Measurements from ENCODE around the gene GRIA1. TPM values are rescaled to one million over a fixed set of nuclear protein-coding genes. Genes with fewer than 3 reads are reported as not detected.

The GRIA1 gene
- total RNA-seq, 3 donors from 2014 or later: 0.10 to 0.54 TPM; not detected in 1

DNA sequence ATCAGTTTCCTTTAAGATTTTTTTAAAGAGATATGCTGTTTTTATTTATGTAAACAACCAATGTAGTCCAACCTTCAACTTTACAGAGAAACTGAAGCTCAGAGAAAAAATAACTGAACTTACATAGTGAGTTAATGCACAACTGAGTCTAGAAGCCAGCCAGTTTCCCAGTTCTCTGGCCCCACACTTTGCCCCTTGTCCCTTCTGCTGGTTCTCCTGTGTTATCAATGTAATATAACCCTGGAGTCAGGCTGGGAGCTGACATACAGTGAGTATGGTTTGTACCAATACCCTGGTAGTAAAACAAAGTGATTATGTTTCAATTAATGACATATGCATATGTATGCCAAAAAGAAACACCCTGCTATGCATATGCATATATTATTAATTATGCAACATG lies 32.2 kb upstream of the GRIA1 start:
- ATAC-seq (no peak), DNase-seq (no peak)
- H3K4me1 ChIP-seq (ENCODE audit: low read depth): no peaks in the 10 kb centered on the region
- intact Hi-C loops (cut with DNase I, micrococcal nuclease): no loop called here
- H3K9me3 ChIP-seq: no peaks in the 10 kb centered on the region
- no peak for TF ChIP-seq CTCF (IDR thresholded peaks at IDR 0.05)
- no peaks in the 10 kb centered on the region for H3K36me3 ChIP-seq (ENCODE audit: low read depth)
- no peak overlapping the region for H3K4me3 ChIP-seq

DNA sequence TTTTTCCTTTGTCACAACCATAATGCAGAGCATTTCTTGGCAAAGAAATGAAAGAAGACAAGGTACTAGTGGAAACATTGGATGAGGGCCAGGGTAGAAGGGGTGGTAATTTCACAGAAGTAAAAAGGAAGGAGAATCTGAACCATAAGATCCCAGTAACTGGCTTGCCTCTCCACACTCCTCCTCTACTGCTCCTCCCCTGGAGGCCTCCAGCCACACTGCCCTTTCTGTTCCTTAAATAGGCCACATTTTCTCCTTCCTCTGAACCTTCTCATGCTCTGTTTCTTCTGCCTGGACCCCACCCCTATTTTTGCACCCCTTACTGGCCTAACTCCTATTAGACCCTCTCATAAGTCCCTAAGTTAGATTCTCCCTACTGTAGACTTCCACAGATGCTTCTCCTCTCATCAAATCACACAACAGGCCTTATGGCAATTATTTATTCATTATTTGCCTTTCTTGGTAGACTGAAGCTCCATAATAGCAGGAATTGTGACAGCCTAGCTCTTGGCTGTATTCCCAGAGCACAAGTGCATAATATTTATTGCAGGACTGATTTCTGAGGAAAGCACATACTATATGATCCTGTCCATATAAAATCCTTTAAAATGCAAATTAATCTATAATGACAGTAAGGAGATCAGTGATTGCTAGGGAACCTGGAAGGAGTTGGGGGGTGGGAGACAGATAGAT lies 31.3 kb upstream of the GRIA1 start:
- no peaks in the 10 kb centered on the region for H3K4me1 ChIP-seq (ENCODE audit: low read depth)
- no peaks in the 10 kb centered on the region for H3K9me3 ChIP-seq

GRCh38 chr5:153460421-153460820 lies 30.0 kb upstream of the GRIA1 start:
- DNase-seq (no peak), ATAC-seq (no peak)
- Histone ChIP-seq H3K9me3 (no peaks in the 10 kb centered on the region), H3K36me3 (ENCODE audit: low read depth) (no peaks in the 10 kb centered on the region), H3K4me1 (ENCODE audit: low read depth) (no peaks in the 10 kb centered on the region), H3K4me3 (no peak overlapping the region)
- intact Hi-C loops (cut with DNase I, micrococcal nuclease): no loop called here
- no peak for TF ChIP-seq CTCF (IDR thresholded peaks at IDR 0.05)

More for the DNA sequence above, 31.3 kb upstream of the GRIA1 start:
- no peak for DNase-seq
- Histone ChIP-seq H3K4me3 (no peak overlapping the region), H3K36me3 (ENCODE audit: low read depth) (no peaks in the 10 kb centered on the region)
- intact Hi-C loops (cut with DNase I, micrococcal nuclease): no loop called here
- TF ChIP-seq CTCF (IDR thresholded peaks at IDR 0.05): no peak
- no peak for ATAC-seq

- TF ChIP-seq CTCF (IDR thresholded peaks at IDR 0.05): no peak
- no peaks in the 10 kb centered on the region for H3K4me1 ChIP-seq (ENCODE audit: low read depth)
- ATAC-seq: no peak
- no peak overlapping the region for H3K4me3 ChIP-seq
- H3K36me3 ChIP-seq (ENCODE audit: low read depth): no peaks in the 10 kb centered on the region
- intact Hi-C loops (cut with DNase I, micrococcal nuclease): no loop called here
- H3K9me3 ChIP-seq: no peaks in the 10 kb centered on the region
- no peak for DNase-seq
Measured at GRCh38 chr5:153461341-153461740, 29.1 kb upstream of the GRIA1 start.

- ATAC-seq: no peak
- DNase-seq: no peak
- no peak for TF ChIP-seq CTCF (IDR thresholded peaks at IDR 0.05)
- Histone ChIP-seq H3K36me3 (ENCODE audit: low read depth) (no peaks in the 10 kb centered on the region), H3K9me3 (no peaks in the 10 kb centered on the region), H3K4me3 (no peak overlapping the region), H3K4me1 (ENCODE audit: low read depth) (no peaks in the 10 kb centered on the region)
- intact Hi-C loops (cut with DNase I, micrococcal nuclease): no loop called here
Measured at GRCh38 chr5:153463806-153464205, 26.7 kb upstream of the GRIA1 start.

DNA sequence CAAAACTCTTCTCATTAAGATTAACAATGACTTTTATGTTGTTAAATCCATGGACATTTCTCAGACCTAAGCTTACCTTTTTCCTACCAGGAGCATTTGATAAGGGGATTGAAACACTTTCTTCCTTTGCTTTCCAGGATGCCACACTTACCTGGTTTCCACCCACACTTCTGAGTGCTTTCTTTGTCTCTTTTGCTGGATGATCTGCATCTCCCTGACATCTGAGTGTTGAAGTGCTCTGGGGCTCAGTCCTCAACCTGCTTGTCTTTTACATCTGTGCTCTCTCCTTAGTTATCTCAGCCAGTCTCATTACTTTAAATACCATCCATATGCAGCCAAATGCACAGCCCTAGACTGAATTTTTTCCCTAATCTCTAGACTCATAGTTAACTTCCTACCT lies 22.9 kb upstream of the GRIA1 start:
- H3K4me1 ChIP-seq (ENCODE audit: low read depth): no peaks in the 10 kb centered on the region
- H3K9me3 ChIP-seq: no peaks in the 10 kb centered on the region
- no peak for TF ChIP-seq CTCF (IDR thresholded peaks at IDR 0.05)
- no peak for ATAC-seq
- no peak overlapping the region for H3K4me3 ChIP-seq
- DNase-seq: no peak
- intact Hi-C loops (cut with DNase I, micrococcal nuclease): no loop called here
- no peaks in the 10 kb centered on the region for H3K36me3 ChIP-seq (ENCODE audit: low read depth)
